PC-3 (cell line): ENCODE results near the gene COQ10A. TPM values are rescaled to one million over a fixed set of nuclear protein-coding genes. Genes with fewer than 3 reads are reported as not detected.

Experiments used
- ATAC-seq: fragments of 200-7000 bp; cut with Tn5 transposase; 2 replicates; pipeline ENCODE4 v1.9.1; 2020; ENCODE audit warnings: mild to moderate bottlenecking, moderate library complexity
- BruUV-seq: library from RNA; stranded (reverse); fragments of 400-500 nt; replicated peaks from 2 replicates; lab custom pipeline; 2021; lab: Mats Ljungman, UMichigan
- CTCF ChIA-PET: fragments of 300-600 bp; sonication (Branson Sonifier 250); formaldehyde crosslinking; loops from one replicate; lab custom pipeline; 2022; ENCODE audit warnings: antibody characterized with exemption; lab: Charles Lee
- POLR2A ChIA-PET: fragments of 300-600 bp; sonication (Branson Sonifier 250); formaldehyde crosslinking; loops from one replicate; lab custom pipeline; 2022; ENCODE audit warnings: antibody characterized with exemption; ENCODE audit not compliant: unreplicated experiment; lab: Charles Lee
- DNase-seq: peaks from one replicate; pipeline ENCODE4 v3.0.0-alpha.2; 2015
- H2AFZ ChIP-seq: fragments of 300-600 bp; sonication (generic); 2 replicates; pipeline ENCODE4 v1.6.0; 2016; ENCODE audit warnings: antibody characterized with exemption, low read length
- H3F3A ChIP-seq: fragments of 300-600 bp; sonication (generic); one replicate; pipeline ENCODE4 v1.6.0; 2017; ENCODE audit warnings: antibody characterized with exemption, low read length, control low read depth, mild to moderate bottlenecking; ENCODE audit not compliant: unreplicated experiment
- H3K27ac ChIP-seq: fragments of 300-600 bp; sonication (generic); 2 replicates; pipeline ENCODE4 v1.5.1; 2016; ENCODE audit warnings: mild to moderate bottlenecking, low read length
- H3K27me3 ChIP-seq: fragments of 300-600 bp; sonication (generic); 2 replicates; pipeline ENCODE4 v1.6.1; 2016; ENCODE audit warnings: low read length, mixed read lengths
- H3K36me3 ChIP-seq: fragments of 300-600 bp; sonication (generic); 2 replicates; pipeline ENCODE4 v1.6.1; 2016; ENCODE audit warnings: low read depth, mixed run types, low read length, mixed read lengths
- H3K4me1 ChIP-seq: fragments of 300-600 bp; sonication (generic); 2 replicates; pipeline ENCODE4 v1.5.1; 2016; ENCODE audit warnings: low read length; ENCODE audit not compliant: insufficient read depth
- H3K4me2 ChIP-seq: fragments of 300-600 bp; sonication (generic); 2 replicates; pipeline ENCODE4 v1.6.0; 2016; ENCODE audit warnings: low read length
- H3K4me3 ChIP-seq: fragments of 300-600 bp; sonication (generic); 2 replicates; pipeline ENCODE4 v1.5.1; 2016; ENCODE audit warnings: mild to moderate bottlenecking, low read length, mixed read lengths
- H3K79me2 ChIP-seq: fragments of 300-600 bp; sonication (generic); 2 replicates; pipeline ENCODE4 v1.6.1; 2017; ENCODE audit warnings: low read length, mixed read lengths
- H3K9ac ChIP-seq: fragments of 300-600 bp; sonication (generic); 2 replicates; pipeline ENCODE4 v1.6.0; 2016; ENCODE audit warnings: mild to moderate bottlenecking, low read length
- H3K9me2 ChIP-seq: fragments of 300-600 bp; sonication (generic); replicated peaks from 2 replicates; pipeline ENCODE4 v1.6.1; 2016; ENCODE audit warnings: mixed run types, low read length, mixed read lengths
- H3K9me3 ChIP-seq: fragments of 300-600 bp; sonication (generic); 2 replicates; pipeline ENCODE4 v1.6.1; 2016; ENCODE audit warnings: low read length, mixed read lengths
- H4K20me1 ChIP-seq: fragments of 300-600 bp; sonication (generic); 2 replicates; pipeline ENCODE4 v1.6.1; 2016; ENCODE audit warnings: low read length, mixed read lengths
- CTCF ChIP-seq: fragments of 300-600 bp; sonication (generic); conservative IDR thresholded peaks from 2 replicates; pipeline ENCODE4 v1.5.1; 2017; ENCODE audit warnings: antibody characterized with exemption, low read depth, mild to moderate bottlenecking, low read length
- EZH2 ChIP-seq: fragments of 300-600 bp; sonication (generic); IDR thresholded peaks from one replicate; pipeline ENCODE4 v1.6.1; 2017; ENCODE audit warnings: antibody characterized with exemption, mild to moderate bottlenecking, low read length; ENCODE audit not compliant: unreplicated experiment
- EZH2phosphoT487 ChIP-seq: fragments of 300-600 bp; sonication (generic); IDR thresholded peaks from 2 replicates; pipeline ENCODE4 v1.6.1; 2018; ENCODE audit warnings: mild to moderate bottlenecking, antibody characterized with exemption, low read length, borderline replicate concordance
- intact Hi-C: fragments of 100-400 bp; cut with micrococcal nuclease; formaldehyde crosslinking; loops from 2 replicates; pipeline ENCODE4 v1.9.0; 2023
- total RNA-seq: library from RNA; depleted of rRNA; stranded (reverse); fragments of >200 nt; gene quantifications from 2 replicates; pipeline ENCODE4 v1.2.3, GENCODE V29; 2014

The COQ10A gene
- total RNA-seq, 1 experiment from 2014 or later = 9.8 TPM

DNA sequence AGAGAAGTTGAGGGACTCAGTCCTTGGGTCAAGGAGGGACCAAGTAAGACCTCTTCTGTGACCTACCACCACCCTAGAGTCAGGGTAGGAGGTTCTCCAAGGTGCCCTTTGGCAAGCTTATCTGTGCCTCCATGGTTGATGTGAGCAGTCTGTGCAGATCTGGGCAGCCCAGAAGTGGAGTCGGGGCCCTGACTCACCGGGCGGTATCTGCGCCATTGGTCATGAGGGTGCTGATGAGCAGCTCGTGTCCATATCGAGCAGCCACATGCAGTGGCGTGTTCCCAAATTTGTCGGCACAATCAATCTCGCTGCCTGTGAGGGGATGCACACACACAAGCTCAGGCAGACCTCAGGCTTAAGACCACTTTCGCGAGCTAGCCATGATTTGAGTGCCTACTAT lies 13.7 kb upstream of the COQ10A start:
- Histone ChIP-seq H3F3A (no peaks in the 10 kb centered on the region), H4K20me1 (peaks cover 12% of the 10 kb centered on the region; the same call in 1 of the 2 replicates), H3K4me3 (no peak overlapping the region), H3K79me2 (peaks cover 31% of the 10 kb centered on the region), H3K4me1 (peaks cover 14% of the 10 kb centered on the region), H3K9me3 (no peaks in the 10 kb centered on the region), H3K27me3 (no peaks in the 10 kb centered on the region), H3K4me2 (no peak overlapping the region), H3K9me2 (no peaks in the 10 kb centered on the region), H2AFZ (no peak overlapping the region), H3K27ac (no peak overlapping the region), H3K36me3 (peaks cover 55% of the 10 kb centered on the region), H3K9ac (no peak overlapping the region)
- intact Hi-C loops = no loop called here
- ChIA-PET POLR2A (no interaction called here), CTCF (no interaction called here)
- no TSS peak for BruUV-seq
- DNase-seq (no peak), ATAC-seq (no peak)
- TF ChIP-seq EZH2 (no peak), CTCF (no peak), EZH2phosphoT487 (no peak)

- no peak for ATAC-seq
- ChIA-PET POLR2A (no interaction called here), CTCF (no interaction called here)
- Histone ChIP-seq H3K9me2 (no peaks in the 10 kb centered on the region), H3K4me2 (no peak overlapping the region), H3K9me3 (no peaks in the 10 kb centered on the region), H3K9ac (no peak overlapping the region), H4K20me1 (peaks cover 12% of the 10 kb centered on the region; the same call in 1 of the 2 replicates), H3K27ac (no peak overlapping the region), H3K27me3 (no peaks in the 10 kb centered on the region), H3F3A (no peaks in the 10 kb centered on the region), H3K4me1 (peaks cover 20% of the 10 kb centered on the region), H2AFZ (no peak overlapping the region), H3K79me2 (peaks cover 31% of the 10 kb centered on the region), H3K4me3 (no peak overlapping the region), H3K36me3 (peaks cover 43% of the 10 kb centered on the region)
- no TSS peak for BruUV-seq
- intact Hi-C loops = no loop called here
- no peak for DNase-seq
- no peak for TF ChIP-seq CTCF
- no peak for TF ChIP-seq EZH2
- no peak for TF ChIP-seq EZH2phosphoT487
Observed at GRCh38 chr12:56255671-56256070, 11.1 kb upstream of the COQ10A start.

DNA sequence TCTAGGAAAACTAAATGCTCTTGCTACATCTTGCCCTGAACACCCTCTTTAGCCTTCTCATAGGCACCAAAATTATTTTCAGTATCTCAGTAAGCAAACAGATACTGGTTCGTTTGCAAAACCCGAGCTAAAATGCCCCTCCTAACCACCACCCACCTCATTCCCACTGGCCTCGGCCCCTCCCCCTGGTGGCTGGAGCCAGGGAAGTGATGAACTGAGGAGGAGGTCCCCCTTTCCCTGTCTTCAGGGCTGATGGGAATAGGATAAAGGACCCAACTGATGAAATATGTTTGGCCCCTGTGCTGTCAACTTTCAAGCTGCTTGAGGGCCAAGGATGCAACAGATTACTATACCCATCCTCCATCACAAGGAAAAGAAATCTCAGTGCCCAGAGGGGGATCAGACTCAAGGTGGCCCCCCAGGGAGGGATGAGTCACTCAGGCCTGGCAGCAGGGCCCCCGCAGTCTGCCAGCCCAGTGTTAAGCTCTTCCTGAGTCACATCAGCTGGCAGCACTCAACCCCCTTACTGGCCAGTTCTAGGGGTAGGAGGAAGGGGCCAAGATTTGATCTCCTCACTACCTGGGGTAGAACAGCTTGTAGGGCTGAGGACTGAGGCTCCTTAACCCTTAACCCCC lies 10.3 kb upstream of the COQ10A start:
- Histone ChIP-seq H4K20me1 (peaks cover 12% of the 10 kb centered on the region; the same call in 1 of the 2 replicates), H3K4me1 (peaks cover 24% of the 10 kb centered on the region), H3F3A (no peaks in the 10 kb centered on the region), H3K79me2 (peaks cover 31% of the 10 kb centered on the region), H3K4me3 (peak overlapping the region; percentile 77), H2AFZ (no peak overlapping the region), H3K4me2 (peak overlapping the region; percentile 90), H3K9ac (peak overlapping the region; percentile 83; the same call in 1 of the 2 replicates), H3K9me3 (no peaks in the 10 kb centered on the region), H3K27ac (no peak overlapping the region), H3K9me2 (no peaks in the 10 kb centered on the region), H3K36me3 (peaks cover 42% of the 10 kb centered on the region), H3K27me3 (no peaks in the 10 kb centered on the region)
- no peak for TF ChIP-seq EZH2phosphoT487
- no peak for TF ChIP-seq CTCF
- TF ChIP-seq EZH2 = no peak
- ChIA-PET CTCF (interaction anchor here (0.9 kb wide), 1 partner anchor 23 kb away, joined by 3 read pairs; no protein-coding TSS in a partner anchor), POLR2A (no interaction called here)
- BruUV-seq = no TSS peak
- no peak for ATAC-seq
- DNase-seq = peak; percentile 30
- intact Hi-C loops = no loop called here
